Nucleus accumbens (tissue), 56 donors: ENCODE data around the gene ELMO1.
A peak's percentile ranks its signal among the peaks of the same experiment; 100 is the strongest.

ENCODE experiments used
- DNase-seq, 56 donors: peaks; one replicate each; lab custom pipeline; 2025; lab: John Stamatoyannopoulos, UW

Gene ELMO1, protein sequence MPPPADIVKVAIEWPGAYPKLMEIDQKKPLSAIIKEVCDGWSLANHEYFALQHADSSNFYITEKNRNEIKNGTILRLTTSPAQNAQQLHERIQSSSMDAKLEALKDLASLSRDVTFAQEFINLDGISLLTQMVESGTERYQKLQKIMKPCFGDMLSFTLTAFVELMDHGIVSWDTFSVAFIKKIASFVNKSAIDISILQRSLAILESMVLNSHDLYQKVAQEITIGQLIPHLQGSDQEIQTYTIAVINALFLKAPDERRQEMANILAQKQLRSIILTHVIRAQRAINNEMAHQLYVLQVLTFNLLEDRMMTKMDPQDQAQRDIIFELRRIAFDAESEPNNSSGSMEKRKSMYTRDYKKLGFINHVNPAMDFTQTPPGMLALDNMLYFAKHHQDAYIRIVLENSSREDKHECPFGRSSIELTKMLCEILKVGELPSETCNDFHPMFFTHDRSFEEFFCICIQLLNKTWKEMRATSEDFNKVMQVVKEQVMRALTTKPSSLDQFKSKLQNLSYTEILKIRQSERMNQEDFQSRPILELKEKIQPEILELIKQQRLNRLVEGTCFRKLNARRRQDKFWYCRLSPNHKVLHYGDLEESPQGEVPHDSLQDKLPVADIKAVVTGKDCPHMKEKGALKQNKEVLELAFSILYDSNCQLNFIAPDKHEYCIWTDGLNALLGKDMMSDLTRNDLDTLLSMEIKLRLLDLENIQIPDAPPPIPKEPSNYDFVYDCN

DNA sequence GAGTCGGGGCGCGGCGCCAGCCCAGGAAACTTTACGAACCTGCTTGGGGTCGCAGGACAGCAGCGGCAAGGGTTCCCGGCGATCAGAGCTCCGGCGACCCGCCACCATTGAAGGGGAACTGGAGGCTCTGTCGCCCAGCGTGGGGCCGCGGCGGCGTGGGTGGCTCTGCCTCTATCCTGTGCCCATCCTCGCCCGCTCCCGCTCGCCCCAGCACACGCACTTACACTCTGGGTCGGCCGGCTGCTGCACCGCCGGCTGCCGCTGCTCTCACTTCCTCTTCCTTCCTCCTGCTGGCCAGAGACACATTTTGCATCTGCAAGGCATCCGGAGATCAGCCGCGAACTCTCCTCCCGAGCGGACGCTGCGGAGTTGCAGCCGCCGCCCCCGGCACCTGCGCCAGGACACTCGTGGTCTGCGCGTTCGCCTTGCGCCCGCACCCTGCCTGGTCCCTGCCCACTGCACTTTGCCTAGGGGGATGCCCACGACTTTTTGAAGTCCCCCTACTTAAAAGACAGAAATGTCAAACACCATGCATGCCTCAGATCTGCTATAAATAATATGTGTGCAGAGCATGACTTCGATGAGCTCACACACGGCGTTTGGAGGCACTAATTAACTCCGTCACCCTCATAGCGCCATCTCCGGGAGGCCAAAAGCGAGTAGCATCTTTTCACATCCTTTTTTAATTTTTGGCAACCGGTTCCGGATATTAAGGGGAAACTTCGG lies at the start of gene ELMO1:
ELMO1 (minus strand) TSS at position 229 of the 726 bp plus-strand sequence. CDS start 106,174 bp downstream, outside the sequence.
- DNase-seq = peak in 51 of 56 donors; percentile 13 to 82 (median 61)

- DNase-seq = no peak
Observed at GRCh38 chr7:37497576-37497975, 48.9 kb upstream of the ELMO1 start.

DNA sequence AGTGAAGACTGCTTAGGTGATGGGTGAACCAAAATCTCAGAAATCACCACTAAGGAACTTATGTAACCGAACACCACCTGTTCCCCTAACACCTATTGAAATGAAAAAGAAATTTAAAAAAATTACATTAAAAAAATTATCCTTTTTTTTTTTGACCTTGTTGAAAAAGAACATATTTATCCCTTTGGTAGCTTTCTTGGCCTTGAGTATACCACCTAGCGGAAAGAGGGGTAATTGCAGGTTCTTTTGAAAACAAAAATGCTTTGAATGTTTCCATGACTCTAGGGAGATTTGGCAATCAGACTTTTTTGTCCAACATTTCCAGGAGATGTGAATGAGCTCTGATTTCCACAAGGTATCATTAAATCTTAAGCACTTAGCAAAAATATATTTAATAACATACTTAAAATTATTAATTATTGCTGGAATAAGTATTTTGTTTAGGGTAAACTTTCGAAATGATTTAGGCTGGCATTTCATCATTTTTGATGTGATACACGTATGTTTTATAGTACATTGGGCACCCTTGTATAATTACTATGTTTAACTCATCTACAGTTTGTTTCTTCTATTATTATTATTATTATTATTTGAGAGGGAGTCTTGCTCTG lies 47.0 kb upstream of the ELMO1 start:
- no peak for DNase-seq

DNA sequence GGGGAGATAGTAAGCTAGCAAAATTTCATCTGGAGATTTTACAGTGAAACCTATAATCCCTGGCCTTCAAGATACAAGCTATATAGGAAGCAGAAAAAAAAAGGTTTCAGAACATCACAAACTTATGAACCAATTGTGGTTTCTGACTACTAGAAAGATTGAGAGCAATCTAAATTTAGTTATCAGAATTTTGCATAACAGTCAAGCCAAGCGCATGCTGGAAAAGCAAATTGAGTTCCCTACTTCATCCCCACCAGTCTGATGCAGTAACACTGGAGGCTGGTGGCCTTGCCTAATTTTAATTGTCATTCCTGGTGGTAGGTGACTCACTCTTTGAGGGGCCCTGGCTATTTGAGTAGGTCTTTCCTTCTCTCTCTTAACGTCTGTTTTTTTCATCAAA lies 46.3 kb upstream of the ELMO1 start:
- no peak for DNase-seq

DNA sequence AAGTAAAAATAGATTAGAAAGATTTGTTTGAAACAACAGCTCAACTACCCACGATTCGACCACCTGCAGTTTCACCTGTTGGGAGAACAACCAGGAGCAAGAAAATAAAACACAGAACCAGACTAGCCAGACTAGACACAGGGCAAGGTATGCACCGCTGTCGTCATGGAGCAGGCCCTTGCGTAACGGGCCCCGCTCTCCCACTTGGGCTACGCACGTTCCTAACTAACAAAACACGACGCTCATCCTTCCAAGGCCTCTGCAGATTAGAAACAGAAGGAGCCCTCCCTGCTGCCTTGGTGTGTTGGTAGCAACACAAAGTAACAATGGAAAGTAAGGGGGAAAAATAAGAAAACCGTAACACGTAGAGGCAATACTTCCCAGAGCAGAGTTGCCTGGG lies 45.1 kb upstream of the ELMO1 start:
- DNase-seq = no peak

DNA sequence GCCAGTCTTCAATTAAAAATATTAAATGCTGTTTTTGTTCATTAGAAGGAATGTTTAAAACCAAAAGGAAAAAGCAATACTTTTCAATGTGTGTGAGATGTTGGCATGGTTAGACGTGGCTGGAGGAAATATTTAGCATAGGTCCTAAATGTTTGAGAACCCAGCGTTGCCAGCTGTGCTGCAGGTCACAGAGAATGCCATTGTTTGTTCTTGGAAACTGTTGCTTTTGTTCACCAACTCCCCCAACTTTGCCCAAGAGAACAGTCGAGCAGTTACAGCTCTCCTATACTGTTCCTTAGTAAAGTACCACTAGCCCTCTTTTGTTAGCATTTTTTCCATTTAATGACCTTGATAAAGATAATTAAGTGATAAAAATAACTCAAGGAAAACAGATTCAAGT lies 44.5 kb upstream of the ELMO1 start:
- peak in 27 of 56 donors; percentile 10 to 59 (median 34) for DNase-seq

- DNase-seq = no peak
Observed at GRCh38 chr7:37491919-37492694, 43.4 kb upstream of the ELMO1 start.

GRCh38 chr7:37489703-37490102 lies 41.0 kb upstream of the ELMO1 start:
- DNase-seq = peak in 1 of 56 donors; percentile 20

- DNase-seq = no peak
Observed at GRCh38 chr7:37488163-37488764, 39.6 kb upstream of the ELMO1 start.

DNA sequence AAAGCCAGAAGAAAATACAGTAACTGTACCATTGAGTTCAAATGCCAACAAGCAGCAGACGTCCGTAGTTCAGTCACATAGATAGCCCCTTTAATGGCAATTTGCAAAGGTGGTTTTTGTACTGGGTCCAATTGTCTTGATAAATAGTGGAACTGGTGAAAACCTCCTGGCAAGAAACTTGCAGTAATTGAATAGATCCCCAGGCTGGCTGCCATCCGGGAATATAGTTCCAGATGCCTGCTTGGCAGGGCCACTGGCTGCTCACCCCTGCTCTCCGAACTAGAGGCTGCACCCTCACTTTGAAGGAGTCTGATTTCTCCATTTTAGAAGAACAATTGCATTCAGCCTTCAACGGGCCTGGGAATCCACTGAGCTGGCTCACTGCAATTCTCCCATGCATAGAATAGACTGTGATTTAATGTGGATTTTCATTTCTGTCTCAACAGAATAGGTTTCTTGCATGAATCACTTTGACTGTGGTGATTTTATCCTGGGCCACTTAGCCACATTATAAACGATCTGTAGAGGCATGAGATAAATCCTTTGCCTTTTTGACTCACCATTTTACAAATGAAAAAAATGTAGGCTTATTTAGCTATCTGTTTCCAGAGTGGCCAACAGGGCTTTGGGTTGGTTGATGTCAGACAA lies 35.9 kb upstream of the ELMO1 start:
- peak in 11 of 56 donors; percentile 3 to 53 (median 29) for DNase-seq

DNA sequence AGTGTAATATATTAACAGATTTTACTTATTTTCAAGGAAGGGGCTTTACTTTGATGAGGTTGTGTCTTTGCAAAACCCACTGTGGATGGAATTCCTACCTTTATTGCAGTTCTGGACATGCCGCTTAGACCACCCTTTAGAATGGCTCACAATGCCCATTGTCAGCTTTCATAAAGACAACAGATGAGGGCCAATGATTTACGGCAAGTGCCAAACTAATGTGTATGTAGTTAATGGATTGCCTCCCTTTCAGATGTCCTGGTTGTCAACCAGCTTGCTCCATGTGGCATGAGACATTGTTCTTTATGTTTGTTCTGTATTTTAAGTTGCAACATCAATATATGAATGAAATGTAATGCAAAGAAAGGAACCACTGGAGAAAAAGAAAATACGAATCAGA lies 35.0 kb upstream of the ELMO1 start:
- no peak for DNase-seq

- DNase-seq = peak in 1 of 56 donors; percentile 34
Observed at GRCh38 chr7:37482953-37483352, 34.3 kb upstream of the ELMO1 start.

DNA sequence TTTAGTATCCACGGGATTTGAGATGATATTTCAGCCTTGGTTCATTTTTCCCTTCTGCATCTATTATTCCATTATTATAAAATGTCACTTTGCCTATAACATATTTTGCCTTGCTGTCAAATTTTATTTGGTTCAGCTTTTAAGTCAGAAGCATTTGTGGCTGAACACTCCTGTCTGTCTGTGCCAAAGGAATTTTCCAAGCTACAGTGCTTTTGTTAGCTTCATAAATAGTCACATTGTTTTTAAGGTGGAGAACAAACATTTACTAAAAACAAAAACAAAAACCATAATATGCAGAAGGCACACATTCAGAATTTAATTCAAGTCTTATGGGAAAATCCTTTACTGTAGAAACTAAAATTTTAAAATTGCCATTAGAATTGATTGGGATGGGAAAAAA lies 33.8 kb upstream of the ELMO1 start:
- no peak for DNase-seq

DNA sequence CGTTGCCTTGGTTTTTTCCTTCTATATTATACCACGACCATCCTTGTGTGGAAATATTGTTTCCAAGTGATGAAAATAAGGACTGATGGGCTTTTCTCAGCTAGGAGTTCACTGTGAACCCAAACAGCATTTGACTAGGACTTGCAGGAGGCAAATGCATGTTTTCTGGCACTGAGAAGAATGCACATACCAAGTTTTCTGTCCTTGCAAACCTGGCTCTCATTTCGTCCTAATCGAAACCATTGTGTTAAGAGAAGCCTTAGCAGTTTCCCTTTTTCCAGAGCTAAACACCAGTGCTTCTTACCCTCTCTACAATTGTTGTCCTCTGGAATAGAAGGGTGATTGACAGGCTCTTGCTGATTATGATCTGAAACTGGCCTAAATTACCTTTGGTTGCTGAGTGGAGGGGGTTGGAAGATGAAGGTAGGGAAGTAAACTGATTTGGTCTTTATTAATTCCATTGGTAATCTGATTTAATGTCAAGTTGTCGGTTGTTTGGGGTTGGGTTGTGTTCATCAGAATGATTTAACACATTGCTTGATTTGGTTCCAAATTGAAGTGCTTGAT lies 33.1 kb upstream of the ELMO1 start:
- no peak for DNase-seq

DNA sequence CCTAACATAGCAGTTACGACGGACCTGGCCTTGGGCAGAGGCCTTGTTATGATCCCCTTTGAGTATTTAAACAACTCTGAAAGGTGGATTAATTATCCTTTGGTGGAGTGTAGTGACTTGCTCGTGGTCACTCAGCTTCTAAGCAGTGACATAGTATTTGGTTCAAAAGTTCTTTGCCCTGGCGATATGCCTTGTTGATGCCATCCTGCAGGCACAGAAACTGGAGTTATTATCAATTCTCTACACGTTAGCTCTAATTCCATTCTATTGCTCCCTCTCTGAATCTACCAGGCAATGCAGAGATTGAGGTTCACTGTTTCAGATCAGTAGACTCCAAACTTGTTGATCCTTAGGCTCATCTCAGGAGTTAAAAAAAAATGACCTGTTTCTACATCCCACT lies 32.5 kb upstream of the ELMO1 start:
- peak in 1 of 56 donors; percentile 26 for DNase-seq

- DNase-seq = peak in 1 of 56 donors; percentile 37
Observed at GRCh38 chr7:37480041-37481031, 31.7 kb upstream of the ELMO1 start.

GRCh38 chr7:37476881-37477450 lies 28.3 kb upstream of the ELMO1 start:
- no peak for DNase-seq
